RPMI8226 (cell line): ENCODE results near the gene RORC.
"Not testable (repeated sequence)": the region's sequence is repeated elsewhere in the genome, so short reads cannot be mapped to it uniquely, and the experiment has no call there.

Experiments
- DNase-seq: peaks from one replicate; pipeline ENCODE4 v3.0.0-alpha.2; 2015

The RORC gene

DNA sequence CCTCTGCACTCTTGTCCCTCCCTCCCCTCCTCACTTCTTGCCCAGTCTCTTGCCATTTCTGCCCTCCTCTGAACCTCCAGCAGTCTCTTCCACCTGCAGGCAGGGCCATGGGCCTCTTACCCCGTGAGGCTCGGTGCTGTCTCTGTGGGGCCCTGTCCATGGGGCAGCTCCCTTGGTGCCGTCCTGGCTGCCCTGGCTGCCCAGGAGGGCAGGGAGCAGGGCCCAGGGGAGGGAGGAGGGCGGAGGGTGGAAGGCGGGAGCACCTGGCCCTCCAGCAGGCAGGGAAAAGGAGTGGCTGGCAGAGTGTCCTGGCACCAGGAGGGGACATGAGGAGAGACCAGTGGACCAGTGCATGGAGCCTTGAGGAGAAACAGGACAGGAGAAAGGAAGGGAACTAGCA lies at the start of gene RORC:
Gene RORC, minus strand, starts transcription at position 198 of the 400 bp plus-strand sequence. Its CDS starts 38 bp downstream, at position 160.
- DNase-seq, result peak; percentile 25

DNA sequence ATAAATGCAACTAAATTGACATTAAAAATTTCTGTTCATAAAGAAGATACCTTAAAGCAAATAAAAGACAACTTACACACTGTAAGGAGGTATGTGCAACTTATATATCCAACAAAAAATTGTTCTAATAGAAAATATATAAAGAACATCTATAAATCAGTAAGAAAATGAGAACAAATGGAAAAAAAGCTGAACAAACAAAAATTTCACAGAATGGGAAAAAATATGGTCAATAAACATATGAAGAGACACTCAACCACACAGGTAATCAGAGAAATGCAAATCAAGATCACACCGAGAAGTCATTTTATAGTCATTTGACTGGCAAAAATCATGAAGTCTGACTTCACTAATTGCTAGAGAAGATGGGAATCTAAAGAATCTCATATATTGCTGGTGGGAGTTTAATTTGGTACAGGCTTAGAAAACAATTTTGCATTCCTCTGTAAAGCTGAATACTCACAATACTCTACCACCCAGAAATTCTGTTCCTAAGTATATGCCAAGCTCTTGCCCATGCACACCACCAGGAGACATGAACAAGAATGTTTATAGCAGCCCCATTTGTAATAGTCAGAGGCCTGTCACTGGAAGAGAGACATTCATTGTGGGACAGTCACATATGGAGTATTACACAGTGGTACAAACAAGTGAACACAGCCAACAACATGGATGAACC lies 44.0 kb upstream of the RORC start:
- no peak for DNase-seq

DNA sequence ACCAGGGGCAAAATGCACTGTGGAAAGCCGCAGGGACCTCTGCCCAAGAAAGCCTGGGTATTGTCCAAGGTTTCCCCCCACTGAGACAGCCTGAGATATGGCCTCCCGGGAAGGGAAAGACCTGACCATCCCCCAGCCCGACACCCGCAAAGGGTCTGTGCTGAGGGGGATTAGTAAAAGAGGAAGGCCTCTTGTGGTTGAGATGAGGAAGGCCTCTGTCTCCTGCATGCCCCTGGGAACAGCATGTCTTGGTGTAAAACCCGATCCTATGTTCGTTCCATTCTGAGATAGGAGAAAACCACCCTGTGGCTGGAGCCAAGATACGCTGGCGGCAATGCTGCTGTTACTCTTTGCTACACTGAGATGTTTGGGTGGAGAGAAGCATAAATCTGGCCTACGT lies 41.2 kb upstream of the RORC start:
- DNase-seq, result not testable (repeated sequence)

DNA sequence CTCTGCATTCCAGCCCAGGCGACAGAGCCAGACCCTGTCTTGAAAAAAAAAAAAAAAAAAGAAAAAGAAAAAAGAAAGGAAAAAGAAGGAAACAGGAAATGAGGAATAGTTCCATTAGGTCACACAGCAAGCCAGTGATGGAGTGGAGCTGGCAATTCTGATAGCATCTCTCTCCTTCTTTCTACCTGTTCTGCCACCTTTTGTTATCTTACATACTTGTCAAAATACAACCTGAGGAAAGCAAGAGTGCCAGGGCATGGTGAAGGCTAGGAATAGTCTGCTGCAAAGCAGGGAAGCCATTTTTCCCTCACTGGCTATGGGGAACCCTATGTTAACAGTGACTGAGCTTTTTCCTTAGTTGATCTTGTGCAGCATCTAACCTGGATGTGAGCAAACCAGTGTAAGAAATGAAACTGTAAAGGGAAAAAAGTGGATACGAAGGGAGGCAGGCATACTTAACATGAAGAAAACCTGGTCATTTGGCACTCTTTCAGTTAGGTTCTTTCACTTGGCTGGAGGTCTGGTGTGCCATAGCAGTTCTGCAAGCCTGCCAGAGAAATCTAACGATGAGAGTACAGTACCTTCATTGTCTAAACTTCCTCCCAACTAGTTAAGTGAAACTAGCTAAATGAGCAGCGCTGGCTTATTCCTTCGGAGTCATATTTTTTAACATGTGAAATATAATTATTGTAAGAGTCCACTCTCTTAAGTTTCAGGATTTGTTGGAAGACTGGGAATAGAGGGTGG lies 39.9 kb upstream of the RORC start:
- no peak for DNase-seq

DNA sequence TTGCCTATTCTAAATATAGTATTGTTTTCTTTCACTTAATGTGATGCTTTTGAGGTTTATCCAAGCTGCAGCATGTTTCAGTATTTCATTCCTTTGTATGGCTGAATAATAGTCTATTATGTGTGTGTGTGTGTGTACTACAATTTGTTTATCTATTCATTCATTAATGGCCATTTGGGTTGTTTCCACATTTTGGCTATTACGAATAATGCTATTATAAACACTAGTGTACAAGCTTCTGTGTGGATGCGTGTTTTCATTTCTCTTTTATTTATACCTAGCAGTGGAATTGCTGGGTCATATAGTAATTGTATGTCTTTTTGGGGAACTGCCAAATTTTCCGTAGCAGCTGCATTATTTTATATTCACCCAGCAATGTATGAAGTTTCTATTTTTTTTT lies 36.9 kb upstream of the RORC start:
- DNase-seq, result no peak

DNA sequence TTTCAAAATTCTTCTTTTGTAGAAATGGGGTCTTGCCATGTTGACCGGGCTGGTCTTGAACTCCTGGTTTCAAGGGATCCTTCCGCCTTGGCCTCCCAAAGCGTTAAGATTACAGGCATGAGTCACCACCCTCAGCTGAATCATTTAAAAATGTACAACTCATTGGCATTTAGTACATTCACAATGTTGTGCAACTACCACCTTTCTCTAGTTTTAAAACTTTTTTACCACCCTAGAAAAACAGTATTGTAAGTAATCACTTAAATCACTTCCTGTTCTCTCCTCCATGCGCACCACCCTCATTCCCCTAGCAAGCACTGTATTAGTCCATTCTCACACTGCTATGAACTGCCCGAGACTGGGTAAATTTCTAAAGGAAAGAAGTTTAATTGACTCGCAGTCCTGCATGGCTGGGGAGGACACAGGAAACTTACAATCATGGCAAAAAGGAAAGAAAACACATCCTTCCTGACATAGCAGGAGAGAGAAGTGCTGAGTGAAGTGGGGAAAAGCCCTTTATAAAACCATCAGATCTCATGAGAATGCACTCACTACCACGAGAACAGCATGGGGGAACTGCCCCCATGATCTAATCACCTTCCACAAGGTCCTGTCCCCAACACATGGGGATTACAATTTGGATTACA lies 36.3 kb upstream of the RORC start:
- DNase-seq, result no peak

- no peak for DNase-seq
These were observed 35.7 kb upstream of the RORC start for GRCh38 chr1:151867321-151867720.

GRCh38 chr1:151864411-151864810 lies 32.8 kb upstream of the RORC start:
- no peak for DNase-seq

- DNase-seq, result peak; percentile 51
These were observed 31.0 kb upstream of the RORC start for GRCh38 chr1:151862604-151863003.

- no peak for DNase-seq
These were observed 29.0 kb upstream of the RORC start for GRCh38 chr1:151860504-151861187.

DNA sequence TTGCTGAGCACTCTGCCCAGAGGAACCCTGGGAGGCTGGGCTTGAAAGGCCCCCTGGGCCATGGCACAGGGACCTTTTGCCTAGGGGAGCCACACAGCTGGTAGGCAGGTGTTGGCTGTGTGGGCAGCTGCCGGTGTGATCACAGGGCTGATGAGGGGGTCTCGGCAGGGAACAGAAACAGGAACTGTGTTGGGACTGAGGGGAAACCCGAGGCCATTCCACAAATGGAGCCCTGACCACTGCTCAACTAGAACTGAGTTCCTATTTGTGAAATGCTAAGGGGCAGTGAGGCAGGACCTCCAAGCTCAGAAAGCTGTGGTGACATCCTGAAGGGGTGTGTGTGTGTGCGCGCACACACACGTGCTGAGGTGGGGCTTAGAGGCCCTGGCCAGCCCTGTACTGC lies 28.3 kb upstream of the RORC start:
- no peak for DNase-seq

DNA sequence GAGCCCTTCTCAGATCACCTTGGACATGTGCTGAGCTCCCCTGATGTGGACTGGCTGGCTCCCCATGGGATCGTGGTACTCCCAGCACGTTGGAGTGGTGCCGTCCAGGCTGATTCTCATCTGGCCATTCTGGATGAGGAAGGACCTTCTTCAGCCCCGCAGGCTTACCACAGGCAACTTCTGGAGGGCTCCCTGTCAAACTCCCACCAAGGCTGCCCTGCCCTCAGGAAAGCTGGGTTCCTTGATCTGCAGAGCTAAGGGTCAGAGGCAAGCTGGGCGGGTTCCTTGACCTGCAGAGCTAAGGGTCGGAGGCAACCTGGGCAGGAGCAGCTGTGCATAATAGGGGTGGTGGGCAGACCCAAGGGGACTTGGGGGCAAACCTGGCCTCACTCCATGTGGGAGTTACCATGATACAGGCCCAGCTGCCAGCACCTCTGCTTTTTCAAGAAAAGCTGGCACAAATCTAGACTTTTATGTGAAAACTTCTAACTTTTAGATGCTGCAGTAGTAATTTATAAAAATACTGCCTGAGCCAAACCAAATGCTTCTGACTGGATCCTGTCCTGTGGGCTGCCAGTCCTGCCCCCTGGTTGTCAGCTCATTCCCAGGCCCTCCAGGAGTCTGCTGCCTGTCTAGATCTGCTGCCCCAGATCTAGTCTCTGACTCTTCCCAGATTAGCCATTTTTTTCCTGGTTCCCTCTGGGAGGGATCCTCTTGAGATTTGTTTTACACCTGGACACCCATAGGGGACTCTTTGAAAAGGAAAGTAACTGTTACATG lies 27.5 kb upstream of the RORC start:
- DNase-seq, result no peak

- DNase-seq, result no peak
These were observed 26.6 kb upstream of the RORC start for GRCh38 chr1:151858030-151858746.

- DNase-seq, result peak; percentile 41
These were observed 24.3 kb upstream of the RORC start for GRCh38 chr1:151855933-151856332.

- DNase-seq, result not testable (repeated sequence)
These were observed 23.9 kb upstream of the RORC start for GRCh38 chr1:151855516-151855915.

- DNase-seq, result no peak
These were observed 23.1 kb upstream of the RORC start for GRCh38 chr1:151854658-151855057.

- peak; percentile 42 for DNase-seq
These were observed 21.9 kb upstream of the RORC start, which contains the start of gene THEM5 for GRCh38 chr1:151853411-151853943. Gene THEM5 (minus strand): TSS chr1:151853712. CDS start chr1:151853565, 147 bp downstream.

- DNase-seq, result no peak
These were observed 21.1 kb upstream of the RORC start for GRCh38 chr1:151852733-151853132.

DNA sequence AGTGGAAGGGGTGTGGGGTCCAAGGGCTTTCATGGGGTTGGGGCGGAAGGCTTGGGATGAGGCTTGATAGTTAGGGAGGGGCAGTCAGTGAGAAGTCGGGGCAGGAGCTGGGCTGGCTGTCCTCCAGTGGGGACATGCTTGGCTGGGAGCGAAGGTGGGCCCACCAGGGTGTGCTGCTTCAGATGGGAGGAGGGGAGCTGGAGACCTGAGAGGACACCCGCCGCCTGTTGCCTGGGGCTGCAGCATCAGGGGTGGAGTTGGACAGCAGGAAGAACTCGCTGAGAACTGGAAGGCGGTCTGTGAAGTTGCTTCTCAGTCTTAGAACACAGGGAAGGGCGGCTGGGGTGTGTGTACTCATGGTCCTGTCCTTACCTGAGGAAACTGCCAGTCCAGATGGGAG lies 20.3 kb upstream of the RORC start:
- DNase-seq, result no peak

- DNase-seq, result no peak
These were observed 18.3 kb upstream of the RORC start for GRCh38 chr1:151849871-151850270.

DNA sequence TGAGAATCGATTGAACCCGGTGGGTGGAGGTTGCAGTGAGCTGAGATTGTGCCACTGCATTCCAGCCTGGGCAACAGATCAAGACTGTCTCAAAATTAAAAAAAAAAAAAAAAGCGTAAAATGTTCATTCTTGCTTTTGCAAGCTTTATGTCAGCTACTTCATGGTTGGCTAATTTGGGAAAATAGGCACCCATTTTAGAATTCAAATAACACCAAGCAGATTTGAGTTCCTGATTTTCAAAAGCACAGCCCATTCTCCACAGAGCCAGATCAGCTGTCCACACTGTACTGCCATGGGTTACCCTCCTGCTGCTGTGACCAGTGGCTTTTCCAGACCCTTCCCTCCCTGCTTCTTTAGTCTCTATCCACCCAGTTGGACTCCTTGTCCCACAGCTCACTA lies 17.5 kb upstream of the RORC start:
- no peak for DNase-seq
